GM12864 (cell line): ENCODE data around the gene APLP1.
"Not testable (repeated sequence)": the region's sequence is repeated elsewhere in the genome, so short reads cannot be mapped to it uniquely, and the experiment has no call there.

Source experiments
- DNase-seq: peaks from one replicate; pipeline ENCODE4 v3.0.0-alpha.2; 2011; ENCODE audit warnings: low read depth
- H3K4me3 ChIP-seq: 2 replicates; pipeline ENCODE4 v1.5.1; 2011; ENCODE audit warnings: mild to moderate bottlenecking, low read depth, low read length, control low read depth
- CTCF ChIP-seq: IDR thresholded peaks from 2 replicates; pipeline ENCODE4 v1.5.1; 2011; ENCODE audit warnings: low read depth, mild to moderate bottlenecking, moderate library complexity, low read length, control low read depth, inconsistent platforms; ENCODE audit errors: missing control alignments

The APLP1 gene

GRCh38 chr19:35862528-35862927 lies 5.8 kb upstream of the APLP1 start:
- H3K4me3 ChIP-seq = no peak overlapping the region
- DNase-seq = no peak
- TF ChIP-seq CTCF = no peak

- DNase-seq = no peak
- TF ChIP-seq CTCF = no peak
- H3K4me3 ChIP-seq = no peak overlapping the region
These were observed 5.4 kb upstream of the APLP1 start for GRCh38 chr19:35863018-35863417.

- TF ChIP-seq CTCF = no peak
- DNase-seq = no peak
- H3K4me3 ChIP-seq = no peak overlapping the region
These were observed 501 bp downstream of the APLP1 start for GRCh38 chr19:35868823-35869326.

- 0 out of 2 replicates have a peak overlapping the region, but pooled peaks have one; percentile 8 for H3K4me3 ChIP-seq
- TF ChIP-seq CTCF = no peak
These were observed 1.2 kb downstream of the APLP1 start for GRCh38 chr19:35869327-35870123.

GRCh38 chr19:35870124-35870736 lies 1.9 kb downstream of the APLP1 start:
- not testable (repeated sequence) for H3K4me3 ChIP-seq
- peak; percentile 13 for DNase-seq

More at GRCh38 chr19:35869327-35870123, 1.2 kb downstream of the APLP1 start:
- peak; percentile 63 for DNase-seq

GRCh38 chr19:35870798-35871197 lies 2.4 kb downstream of the APLP1 start:
- no peak for TF ChIP-seq CTCF
- DNase-seq = no peak
- H3K4me3 ChIP-seq = no peak overlapping the region

- TF ChIP-seq CTCF = no peak
- no peak overlapping the region for H3K4me3 ChIP-seq
- DNase-seq = no peak
These were observed 3.2 kb downstream of the APLP1 start for GRCh38 chr19:35871611-35872010.
